ENCODE results near the gene PBX2.
A peak's percentile ranks its signal among the peaks of the same experiment; 100 is the strongest.
"Not testable (repeated sequence)": the region's sequence is repeated elsewhere in the genome, so short reads cannot be mapped to it uniquely, and the experiment has no call there.

Gene PBX2

DNA sequence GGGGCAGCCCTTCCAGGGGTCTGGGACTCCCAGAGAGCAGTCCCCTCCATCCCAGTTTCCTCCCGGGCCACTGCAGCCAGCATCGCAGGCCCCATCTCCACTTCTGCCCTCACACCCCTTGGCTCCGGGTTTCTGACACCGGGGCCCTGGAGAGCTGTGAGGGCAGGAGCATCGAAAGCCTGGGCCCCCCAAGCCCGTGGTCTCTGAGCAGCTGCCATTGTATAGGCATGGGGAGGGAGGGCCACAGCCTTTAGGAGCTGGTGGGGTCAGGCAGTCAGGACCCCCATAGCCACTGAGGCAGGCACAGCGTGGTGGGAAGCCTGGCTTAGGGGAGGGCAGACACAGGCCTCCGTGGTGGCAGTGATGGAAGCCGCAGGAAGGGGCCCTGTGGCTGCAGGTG, 12.2 kb upstream of the PBX2 start:
- no peak for DNase-seq (ENCODE audit: low read depth, low spot score)

DNA sequence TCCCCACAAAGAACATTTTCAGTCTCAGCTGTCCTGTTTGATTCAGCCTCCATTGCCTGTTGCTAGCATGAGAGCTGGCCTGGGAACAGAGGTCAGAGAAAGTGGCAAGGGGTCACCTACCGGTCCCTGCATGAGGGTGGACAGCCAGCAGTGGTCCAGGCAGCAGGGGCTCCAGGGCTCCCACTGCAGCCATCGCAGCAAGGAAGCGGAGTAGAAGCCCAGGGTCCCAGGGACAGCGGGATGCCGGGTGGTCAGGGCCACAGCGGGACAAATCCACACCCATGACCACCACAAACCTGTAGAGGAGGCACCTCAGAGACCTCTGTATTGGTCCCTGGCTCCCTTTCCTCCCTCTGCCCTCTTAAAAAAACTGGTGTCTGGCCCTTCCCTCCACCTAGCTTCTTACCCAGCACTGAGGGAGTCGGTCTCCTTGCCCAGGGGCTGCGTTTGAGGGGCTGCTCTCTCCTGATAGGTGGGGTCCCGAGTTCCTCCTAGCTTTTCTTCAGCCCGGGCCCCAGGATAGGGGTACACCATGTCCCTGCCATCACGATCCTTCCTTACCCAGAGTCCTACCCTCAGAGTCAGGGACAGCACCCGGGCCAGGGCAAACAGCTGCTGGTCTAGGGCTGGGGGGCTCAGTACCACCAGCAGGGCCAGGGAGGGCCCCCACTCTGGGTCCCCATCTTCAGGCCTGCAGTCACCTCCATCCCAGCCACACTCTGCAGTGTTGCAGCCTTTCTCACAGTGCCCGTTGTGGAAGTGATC, 10.9 kb upstream of the PBX2 start:
- no peak for DNase-seq (ENCODE audit: low read depth, low spot score)

DNA sequence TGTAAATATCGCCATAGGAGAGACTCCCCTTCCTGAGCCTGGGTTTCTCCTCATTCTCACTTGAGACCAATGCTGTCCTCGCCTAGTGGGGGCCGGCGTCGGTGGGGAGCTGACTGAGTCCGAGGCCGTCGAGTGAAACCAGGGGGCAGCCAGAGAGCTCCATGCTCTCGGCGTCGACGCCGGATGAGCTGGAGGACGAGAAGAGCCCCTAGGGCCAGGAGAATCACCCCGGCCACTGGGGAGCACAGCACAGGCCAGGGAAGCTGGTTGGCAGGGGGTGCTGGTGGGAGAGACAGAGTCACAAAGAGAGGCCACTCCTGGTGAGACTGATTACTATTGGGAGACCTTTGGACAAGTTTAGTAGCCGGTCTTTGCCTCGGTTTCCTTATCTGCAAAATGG, 8.9 kb upstream of the PBX2 start:
- DNase-seq (ENCODE audit: low read depth, low spot score): no peak

DNA sequence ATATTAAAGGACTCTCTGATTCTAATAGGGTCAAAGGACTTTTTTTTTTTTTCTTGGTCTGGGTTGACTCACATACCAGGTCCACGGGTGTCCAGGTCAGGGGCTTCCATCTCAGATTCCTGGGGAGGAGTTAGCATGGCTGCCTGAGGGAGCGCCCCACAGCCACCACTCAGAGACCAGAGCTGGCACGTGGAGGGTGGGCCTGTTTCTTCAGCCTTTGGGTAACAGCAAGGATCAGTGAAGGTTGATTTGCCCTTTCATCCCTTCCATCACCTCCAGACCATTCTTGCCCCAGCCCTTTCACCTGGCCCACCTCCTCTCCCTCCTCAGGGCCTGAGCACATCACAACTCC, 8.3 kb upstream of the PBX2 start:
- no peak for DNase-seq (ENCODE audit: low read depth, low spot score)

DNA sequence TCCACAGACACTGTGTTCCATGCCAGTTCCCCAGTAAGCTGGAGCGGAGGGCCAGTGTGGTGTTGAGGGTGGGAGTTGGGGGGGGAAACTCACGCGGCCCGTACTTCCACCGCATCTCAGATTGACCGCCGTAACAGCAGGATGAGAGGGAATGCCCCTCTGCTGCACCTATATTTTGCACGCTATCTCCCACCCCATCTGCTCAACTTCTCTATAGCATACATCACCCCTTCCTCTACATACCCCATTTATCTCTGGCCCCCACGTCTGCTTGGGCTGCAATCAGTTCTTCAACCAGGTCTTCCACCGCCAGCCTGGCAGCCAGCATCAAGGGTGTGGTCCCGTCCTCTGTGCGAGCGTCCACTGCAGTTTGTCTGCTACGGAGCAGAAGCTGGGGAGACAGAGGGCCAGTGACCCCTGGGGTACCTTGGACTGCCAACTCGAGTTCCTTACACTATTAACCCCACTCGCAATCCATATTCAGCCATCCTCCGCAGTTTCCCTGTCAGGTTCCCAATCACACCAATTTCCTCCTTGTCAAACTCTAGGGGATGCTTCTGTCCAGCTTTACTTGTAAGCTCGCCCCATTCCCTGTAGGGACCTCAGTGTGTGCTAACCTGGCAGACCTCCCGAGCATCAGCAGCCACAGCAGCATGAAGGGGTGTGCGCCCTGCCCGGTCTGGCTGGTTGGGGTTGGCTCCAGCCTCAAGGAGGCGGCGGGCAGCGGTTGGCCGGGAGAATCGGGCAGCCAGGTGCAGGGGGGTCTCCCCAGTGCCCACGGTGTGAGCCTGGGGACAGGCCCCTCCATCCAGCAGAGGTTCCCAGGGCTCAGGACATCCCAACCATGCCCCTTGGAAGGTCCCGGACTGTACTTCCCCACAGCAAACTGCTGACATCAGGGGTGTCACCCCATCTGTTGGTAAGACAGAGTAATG, 6.9 kb upstream of the PBX2 start:
- peak; percentile 26 for DNase-seq (ENCODE audit: low read depth, low spot score)

DNA sequence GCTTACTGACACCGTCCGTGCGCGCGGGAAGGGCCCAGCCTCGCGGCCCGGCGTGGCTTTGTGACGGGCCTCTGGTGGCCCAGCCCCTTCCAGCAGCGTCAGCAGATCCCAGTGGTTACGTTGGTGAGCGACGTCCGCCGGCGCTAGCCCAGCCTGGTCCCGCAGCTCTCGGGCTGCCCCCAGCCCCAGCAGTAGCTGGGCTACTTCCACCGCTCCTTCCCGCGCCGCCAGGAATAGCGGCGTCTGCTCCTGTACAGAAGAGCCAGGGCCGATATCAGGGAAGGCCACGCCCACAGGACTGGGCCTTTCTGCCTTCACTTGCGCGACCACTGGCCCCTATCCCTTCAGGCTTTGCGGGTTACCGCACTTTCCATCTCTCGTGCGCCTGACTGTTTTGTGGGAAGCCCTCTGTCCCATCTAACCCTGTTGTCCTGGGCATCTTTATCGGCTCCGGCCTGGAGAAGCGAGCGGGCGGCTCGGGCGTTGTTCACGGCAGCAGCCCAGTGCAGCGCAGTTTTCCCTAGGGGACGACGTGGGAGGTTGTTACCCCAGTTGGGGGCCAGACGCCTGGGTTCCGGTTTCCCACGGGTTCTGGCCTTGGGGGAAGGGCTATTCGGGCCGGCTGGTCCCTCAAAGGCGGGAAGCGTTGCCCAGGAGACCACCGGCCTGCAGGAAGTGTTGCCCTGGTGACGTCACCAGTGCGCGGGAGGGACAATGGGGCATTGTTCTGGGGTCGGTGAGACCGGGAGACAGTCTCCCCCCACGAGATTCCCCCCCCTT, 6.1 kb upstream of the PBX2 start:
- peak; percentile 94 for DNase-seq (ENCODE audit: low read depth, low spot score)

DNA sequence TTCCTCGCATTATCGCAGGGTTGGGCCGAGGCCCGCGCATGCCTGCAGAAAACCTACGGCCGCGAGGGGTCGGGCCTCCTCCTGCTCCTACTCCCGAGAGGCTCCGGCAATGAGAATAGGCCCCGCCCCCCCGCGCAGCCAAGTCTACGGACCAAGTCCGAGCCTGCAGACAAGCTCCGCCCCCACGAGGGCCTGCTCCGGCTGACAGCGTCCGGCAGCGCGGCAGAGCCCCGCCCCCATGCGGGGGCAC, 5.6 kb upstream of the PBX2 start:
- DNase-seq (ENCODE audit: low read depth, low spot score): peak; percentile 100

DNA sequence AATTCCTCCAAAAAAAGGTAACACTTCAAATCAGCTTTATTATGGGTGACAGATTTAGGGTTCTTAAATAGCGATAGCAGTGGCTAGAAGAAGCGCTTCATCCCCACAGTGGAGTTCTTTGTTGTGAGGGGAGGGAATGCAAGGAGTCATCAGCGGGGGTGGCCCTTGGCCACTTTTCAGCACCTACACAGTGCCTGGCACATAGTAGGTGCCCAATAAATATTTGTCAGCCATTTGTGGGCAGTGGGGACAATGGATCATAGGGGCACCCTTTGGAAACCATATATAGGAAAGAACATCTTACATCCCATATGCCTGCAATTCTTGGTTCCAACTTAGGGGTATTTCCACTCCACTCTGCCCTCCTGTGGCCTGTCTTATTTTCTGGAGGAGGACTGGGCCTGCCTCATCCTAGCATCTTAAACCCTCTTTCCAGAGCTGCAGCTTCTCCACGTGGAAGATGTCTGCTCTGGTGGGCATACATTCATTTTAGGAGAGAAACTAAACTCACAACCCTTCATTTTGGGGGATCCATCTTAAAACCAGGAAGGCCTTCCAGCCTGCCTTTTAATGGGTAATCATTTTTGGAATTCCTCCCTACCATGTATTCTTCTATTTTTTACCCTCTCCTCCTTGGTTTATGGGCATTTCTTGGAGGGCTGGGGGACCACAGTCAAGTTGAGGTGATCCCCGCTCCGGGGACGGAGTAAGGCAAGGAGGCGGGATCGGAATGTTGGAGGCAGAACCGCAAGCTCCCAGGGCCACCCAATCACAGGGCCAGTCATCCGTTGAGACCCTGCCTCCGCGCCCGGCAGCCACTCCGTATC, 5.0 kb upstream of the PBX2 start:
- peak; percentile 67 for DNase-seq (ENCODE audit: low read depth, low spot score)

DNA sequence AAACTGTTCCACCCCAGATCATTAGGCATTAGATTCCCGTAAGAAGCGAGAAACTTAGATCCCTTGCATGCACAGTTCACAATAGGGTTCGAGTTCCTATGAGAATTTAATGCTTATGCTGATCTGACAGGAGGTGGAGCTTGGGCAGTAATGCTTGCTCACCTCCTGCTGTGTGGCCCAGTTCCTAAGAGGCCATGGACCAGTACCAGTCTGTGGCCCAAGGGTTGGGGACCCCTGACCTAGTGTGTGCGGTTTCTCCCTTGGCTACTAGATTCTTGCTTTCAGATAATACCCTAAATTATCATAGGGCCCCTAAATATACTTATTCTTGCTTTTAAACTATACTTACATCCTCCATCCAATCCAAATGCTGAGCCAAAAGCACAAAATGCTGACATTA, 4.4 kb upstream of the PBX2 start:
- no peak for DNase-seq (ENCODE audit: low read depth, low spot score)

DNA sequence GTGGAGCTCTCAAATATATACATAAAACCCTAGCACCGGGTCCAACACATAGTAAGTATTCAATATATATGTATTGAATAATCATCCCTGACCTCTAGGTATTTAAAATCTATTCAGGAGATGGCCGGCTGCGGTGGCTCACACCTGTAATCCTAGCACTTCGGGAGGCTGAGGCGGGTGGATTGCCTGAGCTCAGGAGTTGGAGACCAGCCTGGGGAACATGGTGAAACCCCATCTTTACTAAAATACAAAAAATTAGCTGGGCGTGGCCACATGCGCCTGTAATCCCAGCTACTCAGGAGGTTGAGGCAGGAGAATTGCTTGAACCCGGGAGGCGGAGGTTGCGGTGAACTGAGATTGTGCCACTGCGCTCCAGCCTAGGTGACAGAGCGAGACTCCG, 3.1 kb upstream of the PBX2 start:
- DNase-seq (ENCODE audit: low read depth, low spot score): not testable (repeated sequence)

DNA sequence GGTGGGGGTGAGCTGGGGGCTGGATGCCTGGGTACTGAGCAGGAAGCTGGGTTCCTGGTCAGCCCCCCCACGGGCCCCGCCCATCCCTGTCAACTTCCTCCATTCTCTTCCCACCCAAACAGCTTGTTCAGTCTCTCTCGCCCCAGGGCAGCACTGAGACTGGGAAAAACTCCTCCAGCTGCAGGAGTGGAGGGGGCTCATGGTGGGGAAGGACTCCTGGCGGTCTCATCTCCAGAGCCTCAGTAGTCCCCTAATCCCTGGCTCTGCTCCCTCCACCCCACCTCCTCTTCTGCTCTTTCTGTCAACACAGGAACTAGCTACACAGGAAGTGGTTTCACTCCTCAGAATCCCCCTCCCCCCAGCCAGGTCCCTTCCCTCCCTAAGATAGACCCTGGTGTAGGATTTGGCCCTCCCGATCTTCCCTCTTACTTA, 2.6 kb upstream of the PBX2 start, which contains the start of gene GPSM3:
Gene GPSM3, minus strand, starts transcription at position 36 of the 432 bp plus-strand sequence. CDS start 130 bp downstream, outside the sequence.
- no peak for DNase-seq (ENCODE audit: low read depth, low spot score)

DNA sequence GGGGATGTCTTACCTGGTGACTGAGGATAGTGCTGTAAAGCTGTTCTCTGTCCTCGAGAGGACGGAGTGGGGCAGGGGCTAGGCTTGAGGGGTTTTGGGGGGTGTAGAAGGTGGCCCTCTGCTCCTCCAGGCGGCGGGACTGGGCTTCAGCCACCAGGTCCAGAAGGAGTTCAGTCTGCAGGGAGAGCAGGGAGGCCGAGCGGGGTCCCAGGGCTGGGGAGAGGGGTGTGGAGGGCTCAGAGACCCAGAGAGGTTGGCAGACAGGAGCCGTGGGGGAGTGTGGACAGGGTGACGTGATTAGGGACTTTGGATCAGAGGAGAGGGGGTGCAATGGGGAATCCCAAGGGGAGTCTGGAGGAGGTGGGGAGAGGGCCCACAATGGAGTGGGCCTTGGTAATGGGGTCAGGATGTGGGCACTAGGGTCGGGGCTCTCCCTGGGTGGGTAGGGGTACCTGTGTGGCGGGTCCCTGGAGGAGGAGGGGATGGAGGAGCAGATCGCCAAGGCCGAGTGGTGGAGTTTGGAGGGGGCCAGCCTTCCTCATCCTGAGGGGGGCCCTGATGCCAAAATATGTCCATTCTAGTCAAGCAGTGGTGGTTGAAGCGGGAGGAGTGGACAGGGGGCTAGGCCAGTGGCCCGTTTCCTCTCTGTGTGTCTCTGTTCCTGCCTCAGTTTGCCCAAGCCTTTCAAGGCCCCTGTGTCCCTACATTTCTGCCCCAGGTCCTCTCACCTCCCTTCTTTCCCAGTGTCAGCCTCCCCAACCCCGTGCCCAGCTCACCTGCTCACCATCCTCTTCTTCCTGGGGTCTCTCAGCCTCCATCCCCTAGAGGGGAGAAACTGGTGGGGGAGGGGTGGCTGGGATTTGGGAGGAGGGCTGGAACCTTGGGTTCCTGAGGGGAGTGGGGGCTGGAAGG, 1.9 kb upstream of the PBX2 start:
- no peak for DNase-seq (ENCODE audit: low read depth, low spot score)

DNA sequence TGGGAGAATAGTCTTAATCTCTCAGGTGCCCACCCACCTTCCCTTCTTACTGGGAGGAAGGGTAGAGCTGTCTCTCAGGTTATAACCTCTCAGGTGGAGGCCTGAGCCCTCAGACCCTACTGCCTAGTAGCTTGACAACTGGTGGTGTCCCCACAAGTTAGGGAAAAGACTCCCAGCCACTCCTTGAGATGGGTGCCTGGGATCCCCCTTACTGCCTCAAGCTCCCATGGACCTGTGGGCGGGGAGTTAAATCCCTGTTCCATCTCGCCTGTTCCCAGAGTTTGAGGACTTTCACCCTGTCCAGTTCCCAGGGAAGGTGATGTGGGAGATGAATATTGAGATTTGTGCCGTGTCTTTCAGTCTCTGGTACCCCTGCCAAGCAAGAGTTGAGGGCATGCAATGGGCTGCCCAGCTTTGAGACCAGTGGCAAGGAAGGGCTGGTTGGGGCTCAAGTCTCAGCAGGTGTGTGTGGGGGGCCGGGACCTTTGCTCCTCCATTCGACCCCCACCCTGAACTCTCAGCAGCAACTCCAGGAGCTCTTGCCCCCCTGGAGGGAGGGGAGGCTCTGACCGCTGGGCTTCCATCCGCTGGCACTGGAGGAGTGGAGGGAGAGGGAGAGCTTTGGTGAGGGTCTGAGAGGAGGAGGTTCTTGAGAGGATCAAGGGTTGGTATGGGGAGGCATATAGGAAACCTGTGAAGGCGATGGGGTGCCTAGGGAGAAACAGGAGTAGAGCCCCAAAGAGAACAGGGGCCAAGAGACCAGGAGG, 1.1 kb upstream of the PBX2 start:
- DNase-seq (ENCODE audit: low read depth, low spot score): no peak

DNA sequence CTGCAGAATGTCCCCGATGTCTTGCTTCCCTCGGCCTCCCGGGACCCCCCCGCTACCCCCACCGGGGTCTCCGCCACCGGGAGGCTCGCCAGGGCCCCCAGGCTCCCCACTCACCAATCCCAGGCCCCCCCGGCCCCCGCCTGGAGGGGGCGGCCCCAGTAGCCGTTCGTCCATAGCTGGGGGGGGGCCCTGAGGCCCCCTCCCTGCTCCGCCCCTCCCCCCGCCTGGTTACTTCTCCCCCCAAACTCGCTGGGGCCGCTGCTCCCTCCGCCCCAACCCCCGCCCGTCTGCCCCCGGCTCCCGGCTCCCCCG, 304 bp downstream of the PBX2 start:
- DNase-seq (ENCODE audit: low read depth, low spot score): no peak

DNA sequence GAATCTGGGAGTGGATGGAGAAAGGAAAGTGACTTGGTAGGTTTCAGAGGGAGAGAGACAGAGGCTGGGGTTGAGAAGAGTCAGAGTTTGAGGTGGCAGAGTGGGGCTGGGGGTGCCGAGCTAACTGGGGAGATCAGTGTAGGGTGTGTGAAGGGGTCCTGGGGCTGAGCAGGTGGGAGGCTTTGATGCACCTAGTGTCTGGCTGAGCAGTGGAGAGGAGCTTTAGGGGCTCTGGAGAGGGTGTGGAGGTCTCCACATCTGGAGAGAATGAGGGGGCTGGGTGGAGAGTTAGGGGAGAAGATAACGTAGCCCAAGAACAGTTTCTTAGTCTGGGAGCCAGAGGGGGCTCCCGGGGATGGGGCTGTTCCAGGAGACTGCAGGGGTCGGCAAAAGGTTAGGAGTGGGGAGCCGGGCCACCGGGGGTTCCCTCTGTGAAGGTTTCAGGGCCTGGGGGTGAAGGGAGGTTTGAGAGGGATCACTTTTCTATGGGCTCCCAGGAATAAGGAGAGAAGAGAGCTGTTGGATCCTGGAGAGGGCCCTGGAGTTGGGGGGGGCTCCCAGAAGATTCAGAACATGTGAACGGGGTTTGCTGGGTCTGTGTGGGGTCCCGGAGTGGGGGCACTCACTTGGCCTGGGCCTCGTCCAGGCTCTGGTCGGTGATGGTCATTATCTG, 797 bp downstream of the PBX2 start:
- no peak for DNase-seq (ENCODE audit: low read depth, low spot score)

DNA sequence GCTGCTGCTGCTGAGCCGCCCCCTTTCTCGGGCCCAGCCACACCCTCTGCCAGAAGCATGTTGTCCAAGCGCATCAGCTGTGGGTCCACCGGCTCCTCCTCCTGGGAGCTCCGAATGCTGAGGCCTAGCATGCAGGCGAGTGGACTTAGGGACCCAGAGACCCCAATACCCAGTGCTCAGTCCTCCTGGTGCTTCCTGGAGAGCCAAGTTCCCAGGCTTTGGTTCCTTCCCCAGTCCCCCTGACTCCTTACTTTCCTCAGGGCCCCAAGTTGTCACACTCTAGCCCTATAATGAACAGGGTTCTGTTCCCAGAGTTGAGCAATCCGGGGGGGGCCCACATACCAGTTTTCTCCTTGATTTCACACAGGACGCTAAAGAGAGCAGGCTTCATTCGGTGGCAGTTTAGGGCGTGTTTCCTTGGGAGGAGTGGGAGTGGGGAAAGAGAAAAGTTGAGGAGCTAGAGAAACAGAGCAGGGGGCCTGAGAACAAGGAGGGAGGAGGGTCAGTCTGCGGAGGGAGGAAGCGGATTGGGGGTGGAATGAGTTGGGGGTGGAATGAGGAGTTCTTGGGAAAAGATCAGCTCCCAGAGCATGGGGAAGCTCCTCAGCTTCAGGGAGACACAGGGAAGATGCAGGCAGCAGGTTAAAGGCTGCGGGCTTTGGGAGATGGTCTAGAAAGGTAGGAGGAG, 1.5 kb downstream of the PBX2 start:
- DNase-seq (ENCODE audit: low read depth, low spot score): peak; percentile 28

DNA sequence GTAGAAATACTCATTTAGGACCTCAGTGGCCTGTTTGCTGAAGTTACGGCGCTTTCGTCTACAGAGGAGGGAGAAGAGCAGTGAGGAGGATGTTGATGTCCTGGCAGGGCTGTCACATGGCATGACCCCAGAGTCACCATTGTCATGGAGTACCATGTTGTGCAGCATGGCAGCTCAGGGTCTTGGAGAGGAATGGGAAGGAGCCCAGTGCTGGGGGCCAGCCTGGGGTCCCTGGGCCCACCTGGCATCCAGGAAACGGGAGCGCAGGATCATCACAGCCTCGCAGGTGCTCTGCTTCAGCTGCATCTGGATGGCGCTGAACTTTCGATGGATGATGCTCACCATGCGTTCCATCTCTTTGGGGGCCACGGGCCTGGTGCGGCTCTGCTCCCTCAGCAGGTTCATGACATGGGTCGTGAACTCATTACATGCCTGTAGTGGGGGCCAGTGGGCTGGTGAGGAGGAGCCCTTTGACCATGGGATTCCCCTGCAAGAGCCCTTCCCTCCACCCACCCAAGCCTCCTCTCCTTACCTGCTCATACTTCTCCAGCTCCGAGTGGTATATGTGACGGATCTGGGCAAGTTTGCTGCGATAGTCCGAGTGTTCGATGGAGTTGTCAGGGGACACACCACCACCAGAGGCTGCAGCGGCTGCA, 2.1 kb downstream of the PBX2 start:
- DNase-seq (ENCODE audit: low read depth, low spot score): not testable (repeated sequence)

All from astrocyte of the hippocampus (primary cell).